ENCODE measurements around the gene BRWD1. TPM values are rescaled to one million over a fixed set of nuclear protein-coding genes. Genes with fewer than 3 reads are reported as not detected.

Gene BRWD1
- total RNA-seq, 2 experiments from 2014 or later, result 84.7 to 92.2 TPM

DNA sequence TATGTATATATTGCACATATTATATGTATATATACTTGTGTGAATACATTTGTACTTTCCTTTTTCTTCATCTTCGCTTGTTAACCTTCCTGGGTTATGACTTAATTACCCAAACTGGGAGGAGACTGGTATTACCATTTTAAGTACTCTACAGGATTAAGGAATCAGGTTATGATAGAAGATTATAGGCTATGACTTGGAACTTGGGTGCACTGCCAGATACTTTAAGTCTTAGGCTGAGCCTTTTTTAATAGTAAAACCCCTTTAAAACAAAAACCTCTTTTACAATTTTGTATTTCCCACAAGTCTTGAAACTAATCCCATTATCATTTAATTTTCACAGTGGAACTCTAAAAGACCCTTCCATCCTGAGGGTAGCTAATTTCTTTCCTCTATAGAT, 6.0 kb downstream of the BRWD1 start:
- Histone ChIP-seq H3K27me3 (ENCODE audit: control insufficient read depth in 1 of 2, insufficient read depth in 2 of 2, low read length in 2 of 2) (no peaks in the 10 kb centered on the region), H3K27ac (ENCODE audit: low read depth in 1 of 2, low read length in 2 of 2) (no peak overlapping the region), H3K4me1 (ENCODE audit: insufficient read depth, low read length) (peaks cover 18% of the 10 kb centered on the region), H3K36me3 (ENCODE audit: insufficient read depth, low read length) (peaks cover 26% of the 10 kb centered on the region), H3K4me3 (ENCODE audit: low read length) (no peak overlapping the region), H3K9me3 (ENCODE audit: control insufficient read depth in 1 of 2, insufficient read depth in 1 of 2, low read length in 2 of 2) (no peaks in the 10 kb centered on the region)
- ATAC-seq (ENCODE audit: poor library complexity) (no peak), DNase-seq (no peak)
- POLR2A ChIA-PET, result no interaction called here
- intact Hi-C loops (cut with DNase I, micrococcal nuclease), result no loop called here
- Mint-ChIP-seq H3K9me3 (no peaks in the 10 kb centered on the region), H3K4me3 (no peak overlapping the region), H3K27ac (no peak overlapping the region), H3K4me1 (ENCODE audit: low read depth) (peaks cover 47% of the 10 kb centered on the region), H3K27me3 (no peaks in the 10 kb centered on the region), H3K36me3 (ENCODE audit: low read depth) (peaks cover 72% of the 10 kb centered on the region)
- CTCF ChIA-PET, result no interaction called here
- TF ChIP-seq, protein P1, sequence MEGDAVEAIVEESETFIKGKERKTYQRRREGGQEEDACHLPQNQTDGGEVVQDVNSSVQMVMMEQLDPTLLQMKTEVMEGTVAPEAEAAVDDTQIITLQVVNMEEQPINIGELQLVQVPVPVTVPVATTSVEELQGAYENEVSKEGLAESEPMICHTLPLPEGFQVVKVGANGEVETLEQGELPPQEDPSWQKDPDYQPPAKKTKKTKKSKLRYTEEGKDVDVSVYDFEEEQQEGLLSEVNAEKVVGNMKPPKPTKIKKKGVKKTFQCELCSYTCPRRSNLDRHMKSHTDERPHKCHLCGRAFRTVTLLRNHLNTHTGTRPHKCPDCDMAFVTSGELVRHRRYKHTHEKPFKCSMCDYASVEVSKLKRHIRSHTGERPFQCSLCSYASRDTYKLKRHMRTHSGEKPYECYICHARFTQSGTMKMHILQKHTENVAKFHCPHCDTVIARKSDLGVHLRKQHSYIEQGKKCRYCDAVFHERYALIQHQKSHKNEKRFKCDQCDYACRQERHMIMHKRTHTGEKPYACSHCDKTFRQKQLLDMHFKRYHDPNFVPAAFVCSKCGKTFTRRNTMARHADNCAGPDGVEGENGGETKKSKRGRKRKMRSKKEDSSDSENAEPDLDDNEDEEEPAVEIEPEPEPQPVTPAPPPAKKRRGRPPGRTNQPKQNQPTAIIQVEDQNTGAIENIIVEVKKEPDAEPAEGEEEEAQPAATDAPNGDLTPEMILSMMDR (IDR thresholded peaks at IDR 0.05), result no peak

DNA sequence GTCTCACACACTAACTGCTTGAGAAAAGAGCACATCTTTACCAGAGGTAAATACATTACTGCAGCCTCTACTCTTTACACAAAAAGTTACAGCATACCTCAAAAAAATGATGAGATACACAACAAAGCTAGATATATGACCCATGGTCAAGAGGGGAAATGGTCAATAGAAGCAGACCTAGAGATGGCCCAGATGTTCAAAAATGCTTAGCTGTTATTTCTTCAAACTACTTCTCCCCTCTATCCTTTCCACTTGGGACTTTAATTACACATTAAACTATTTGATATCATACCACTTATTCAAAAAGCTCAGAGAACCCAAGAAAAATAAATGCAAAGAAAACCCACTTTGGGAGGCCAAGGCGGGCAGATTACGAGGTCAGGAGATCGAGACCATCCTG, 12.8 kb downstream of the BRWD1 start:
- CTCF ChIA-PET, result interaction anchor here (0.9 kb wide), 1 partner anchor 17 kb away, joined by 3 read pairs; no protein-coding TSS in a partner anchor
- H3K36me3 ChIP-seq (ENCODE audit: insufficient read depth, low read length), result peaks cover 69% of the 10 kb centered on the region
- H3K4me3 ChIP-seq (ENCODE audit: low read length), result no peak overlapping the region
- no peak overlapping the region for H3K4me3 Mint-ChIP-seq
- H3K27ac Mint-ChIP-seq, result no peak overlapping the region
- no peaks in the 10 kb centered on the region for H3K27me3 ChIP-seq (ENCODE audit: control insufficient read depth in 1 of 2, insufficient read depth in 2 of 2, low read length in 2 of 2)
- DNase-seq, result no peak
- peaks cover 47% of the 10 kb centered on the region for H3K4me1 Mint-ChIP-seq (ENCODE audit: low read depth)
- H3K9me3 ChIP-seq (ENCODE audit: control insufficient read depth in 1 of 2, insufficient read depth in 1 of 2, low read length in 2 of 2), result peaks cover 0 to 4% of the 10 kb centered on the region in 2 experiments
- POLR2A ChIA-PET, result interaction anchor here (0.7 to 2.5 kb wide), 2 partner anchors 12 to 63 kb away, joined by 3 to 12 read pairs; no protein-coding TSS in a partner anchor
- ATAC-seq (ENCODE audit: poor library complexity), result no peak
- TF ChIP-seq, protein P1 (IDR thresholded peaks at IDR 0.05), result no peak
- peaks cover 8% of the 10 kb centered on the region for H3K9me3 Mint-ChIP-seq
- no peak overlapping the region for H3K27ac ChIP-seq (ENCODE audit: low read depth in 1 of 2, low read length in 2 of 2)
- no peaks in the 10 kb centered on the region for H3K4me1 ChIP-seq (ENCODE audit: insufficient read depth, low read length)
- no peaks in the 10 kb centered on the region for H3K27me3 Mint-ChIP-seq
- intact Hi-C loops (cut with DNase I, micrococcal nuclease), result no loop called here
- peaks cover 94% of the 10 kb centered on the region for H3K36me3 Mint-ChIP-seq (ENCODE audit: low read depth)

DNA sequence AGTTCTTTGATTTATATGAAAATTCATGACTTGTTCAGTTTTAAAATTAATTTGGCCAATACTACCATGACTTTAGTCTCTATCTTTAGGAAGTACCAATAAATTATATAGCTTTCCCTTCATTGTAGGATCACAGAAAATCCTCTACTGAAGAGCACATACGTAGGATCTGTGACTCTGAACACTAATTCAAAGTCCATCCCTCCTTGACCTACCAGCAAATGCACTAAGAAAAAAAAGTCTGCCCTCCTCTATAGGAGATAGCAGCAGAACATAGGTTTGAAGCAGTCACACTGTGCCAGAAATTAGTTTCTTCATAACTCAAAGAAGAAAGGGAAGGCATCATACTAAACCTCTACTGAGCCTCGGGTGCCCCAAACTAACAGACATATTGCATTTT, 16.5 kb downstream of the BRWD1 start:
- POLR2A ChIA-PET, result interaction anchor here (0.9 to 1.9 kb wide), 3 partner anchors 16 to 35 kb away, joined by 3 to 5 read pairs (median 3); no protein-coding TSS in a partner anchor
- peaks cover 43% of the 10 kb centered on the region for H3K4me1 Mint-ChIP-seq (ENCODE audit: low read depth)
- H3K27me3 ChIP-seq (ENCODE audit: control insufficient read depth in 1 of 2, insufficient read depth in 2 of 2, low read length in 2 of 2), result no peaks in the 10 kb centered on the region
- intact Hi-C loops (cut with DNase I, micrococcal nuclease), result loop anchor here in 1 of 2 experiments (10.0 kb wide), 1 partner anchor 52 kb away; no protein-coding TSS in a partner anchor
- no peak overlapping the region for H3K4me3 Mint-ChIP-seq
- CTCF ChIA-PET, result interaction anchor here (0.5 kb wide), 1 partner anchor 25 kb away, joined by 3 read pairs; no protein-coding TSS in a partner anchor
- H3K4me1 ChIP-seq (ENCODE audit: insufficient read depth, low read length), result no peaks in the 10 kb centered on the region
- H3K36me3 Mint-ChIP-seq (ENCODE audit: low read depth), result peaks cover 99% of the 10 kb centered on the region
- ATAC-seq (ENCODE audit: poor library complexity), result no peak
- no peak overlapping the region for H3K27ac ChIP-seq (ENCODE audit: low read depth in 1 of 2, low read length in 2 of 2)
- H3K27ac Mint-ChIP-seq, result no peak overlapping the region
- H3K36me3 ChIP-seq (ENCODE audit: insufficient read depth, low read length), result peaks cover 83% of the 10 kb centered on the region
- no peaks in the 10 kb centered on the region for H3K27me3 Mint-ChIP-seq
- H3K9me3 Mint-ChIP-seq, result peaks cover 8% of the 10 kb centered on the region
- H3K9me3 ChIP-seq (ENCODE audit: control insufficient read depth in 1 of 2, insufficient read depth in 1 of 2, low read length in 2 of 2), result peaks cover 0 to 4% of the 10 kb centered on the region in 2 experiments
- TF ChIP-seq, protein P1 (IDR thresholded peaks at IDR 0.05), result no peak
- H3K4me3 ChIP-seq (ENCODE audit: low read length), result no peak overlapping the region
- no peak for DNase-seq

Measured in CD4-positive, alpha-beta T cell (primary cell).